Measurements from ENCODE around the gene MYCBPAP. TPM values are rescaled to one million over a fixed set of nuclear protein-coding genes. Genes with fewer than 3 reads are reported as not detected.

The MYCBPAP gene
- total RNA-seq, 1 donor, result 0.86 TPM

GRCh38 chr17:50576864-50577263 is 68.6 kb downstream of the MYCBPAP start:
- TF ChIP-seq CTCF (IDR thresholded peaks at IDR 0.05; ENCODE audit: insufficient read depth, low read depth, low read length), result no peak
- DNase-seq (ENCODE audit: low read depth), result no peak

GRCh38 chr17:50577451-50577954 is 69.3 kb downstream of the MYCBPAP start:
- TF ChIP-seq CTCF (IDR thresholded peaks at IDR 0.05; ENCODE audit: insufficient read depth, low read depth, low read length), result no peak
- H3K4me3 ChIP-seq (ENCODE audit: low read depth, low read length), result no peak overlapping the region
- DNase-seq (ENCODE audit: low read depth), result no peak

More at GRCh38 chr17:50576864-50577263, 68.6 kb downstream of the MYCBPAP start:
- H3K4me3 ChIP-seq (ENCODE audit: low read depth, low read length), result no peak overlapping the region

GRCh38 chr17:50578173-50578572 is 69.9 kb downstream of the MYCBPAP start:
- no peak for DNase-seq (ENCODE audit: low read depth)
- no peak overlapping the region for H3K4me3 ChIP-seq (ENCODE audit: low read depth, low read length)
- no peak for TF ChIP-seq CTCF (IDR thresholded peaks at IDR 0.05; ENCODE audit: insufficient read depth, low read depth, low read length)

GRCh38 chr17:50579399-50579798 is 71.2 kb downstream of the MYCBPAP start:
- no peak overlapping the region for H3K4me3 ChIP-seq (ENCODE audit: low read depth, low read length)
- DNase-seq (ENCODE audit: low read depth), result no peak
- TF ChIP-seq CTCF (IDR thresholded peaks at IDR 0.05; ENCODE audit: insufficient read depth, low read depth, low read length), result no peak

- no peak for DNase-seq (ENCODE audit: low read depth)
- TF ChIP-seq CTCF (IDR thresholded peaks at IDR 0.05; ENCODE audit: insufficient read depth, low read depth, low read length), result no peak
- no peak overlapping the region for H3K4me3 ChIP-seq (ENCODE audit: low read depth, low read length)
Observed at GRCh38 chr17:50580646-50581045, 72.4 kb downstream of the MYCBPAP start.

Other genes with a start within 250 kb of the MYCBPAP start
- under 0.01 TPM in 1 of 2 replicates, not detected in the other for gene TMEM92, start 234.0 kb upstream of the MYCBPAP start, total RNA-seq
- 53.5 and 60.5 TPM in 2 replicates for gene XYLT2, start 162.3 kb upstream of the MYCBPAP start, total RNA-seq
- gene MRPL27, start 135.3 kb upstream of the MYCBPAP start, total RNA-seq, result 55.7 and 63.0 TPM in 2 replicates
- 4.5 and 4.7 TPM in 2 replicates for gene EME1, start 135.2 kb upstream of the MYCBPAP start, total RNA-seq
- gene LRRC59, start 110.9 kb upstream of the MYCBPAP start, total RNA-seq, result 181 and 191 TPM in 2 replicates
- gene ACSF2, start 82.2 kb upstream of the MYCBPAP start, total RNA-seq, result 18.1 and 20.3 TPM in 2 replicates
- not detected in 2 replicates for gene CHAD, start 39.6 kb upstream of the MYCBPAP start, total RNA-seq
- gene RSAD1, start 29.6 kb upstream of the MYCBPAP start, total RNA-seq, result 16.8 and 25.4 TPM in 2 replicates
- gene EPN3, start 24.3 kb downstream of the MYCBPAP start, total RNA-seq, result under 0.01 TPM in 1 of 2 replicates, not detected in the other
- 102 and 109 TPM in 2 replicates for gene SPATA20, start 38.7 kb downstream of the MYCBPAP start, total RNA-seq
- gene CACNA1G, start 52.3 kb downstream of the MYCBPAP start, total RNA-seq, result under 0.01 and 0.43 TPM in 2 replicates
- 14.5 and 39.3 TPM in 2 replicates for gene ABCC3, start 126.4 kb downstream of the MYCBPAP start, total RNA-seq
- gene ANKRD40, start 199.5 kb downstream of the MYCBPAP start, total RNA-seq, result 47.0 and 59.6 TPM in 2 replicates
- 26.7 and 31.5 TPM in 2 replicates for gene LUC7L3, start 211.2 kb downstream of the MYCBPAP start, total RNA-seq

Data from fibroblast of villous mesenchyme (primary cell).